NCI-H2196 (cell line): ENCODE results near the gene FMN1.
A peak's percentile ranks its signal among the peaks of the same experiment; 100 is the strongest.

Experiments
- DNase-seq: peaks from one replicate; lab custom pipeline; 2025; ENCODE audit not compliant: unreplicated experiment; lab: John Stamatoyannopoulos, UW

FMN1 gene

GRCh38 chr15:33201491-33202231, 7.1 kb upstream of the FMN1 start:
- DNase-seq, result peak; percentile 10

- DNase-seq, result no peak
Measured at GRCh38 chr15:33200903-33201302, 6.4 kb upstream of the FMN1 start.

GRCh38 chr15:33200444-33200843, 5.9 kb upstream of the FMN1 start:
- DNase-seq, result no peak

GRCh38 chr15:33198541-33198940, 4.0 kb upstream of the FMN1 start:
- no peak for DNase-seq

GRCh38 chr15:33197636-33198035, 3.1 kb upstream of the FMN1 start:
- DNase-seq, result no peak

- DNase-seq, result no peak
Measured at GRCh38 chr15:33194237-33194636, 277 bp downstream of the FMN1 start.

- DNase-seq, result no peak
Measured at GRCh38 chr15:33191591-33191990, 2.9 kb downstream of the FMN1 start.

GRCh38 chr15:33190539-33190938, 4.0 kb downstream of the FMN1 start:
- no peak for DNase-seq

- no peak for DNase-seq
Measured at GRCh38 chr15:33188641-33189257, 5.8 kb downstream of the FMN1 start.

- no peak for DNase-seq
Measured at GRCh38 chr15:33188159-33188558, 6.4 kb downstream of the FMN1 start.

- no peak for DNase-seq
Measured at GRCh38 chr15:33183334-33183733, 11.2 kb downstream of the FMN1 start.

GRCh38 chr15:33182926-33183325, 11.6 kb downstream of the FMN1 start:
- no peak for DNase-seq

GRCh38 chr15:33182278-33182905, 12.1 kb downstream of the FMN1 start:
- DNase-seq, result no peak

GRCh38 chr15:33179874-33180273, 14.6 kb downstream of the FMN1 start:
- DNase-seq, result no peak

- DNase-seq, result no peak
Measured at GRCh38 chr15:33171202-33171601, 23.3 kb downstream of the FMN1 start.

- DNase-seq, result no peak
Measured at GRCh38 chr15:33169625-33170024, 24.9 kb downstream of the FMN1 start.

GRCh38 chr15:33168444-33168843, 26.1 kb downstream of the FMN1 start:
- DNase-seq, result no peak

- DNase-seq, result no peak
Measured at GRCh38 chr15:33163816-33164215, 30.7 kb downstream of the FMN1 start.

- DNase-seq, result no peak
Measured at GRCh38 chr15:33161209-33161608, 33.3 kb downstream of the FMN1 start.

GRCh38 chr15:33160581-33161165, 33.8 kb downstream of the FMN1 start:
- no peak for DNase-seq

- DNase-seq, result no peak
Measured at GRCh38 chr15:33159726-33160453, 34.6 kb downstream of the FMN1 start.
